ENCODE results near the gene HS6ST1. TPM values are rescaled to one million over a fixed set of nuclear protein-coding genes. Genes with fewer than 3 reads are reported as not detected.
"Not testable (repeated sequence)": the region's sequence is repeated elsewhere in the genome, so short reads cannot be mapped to it uniquely, and the experiment has no call there.

The HS6ST1 gene
- total RNA-seq, 1 donor from 2014 or later: 17.6 TPM

DNA sequence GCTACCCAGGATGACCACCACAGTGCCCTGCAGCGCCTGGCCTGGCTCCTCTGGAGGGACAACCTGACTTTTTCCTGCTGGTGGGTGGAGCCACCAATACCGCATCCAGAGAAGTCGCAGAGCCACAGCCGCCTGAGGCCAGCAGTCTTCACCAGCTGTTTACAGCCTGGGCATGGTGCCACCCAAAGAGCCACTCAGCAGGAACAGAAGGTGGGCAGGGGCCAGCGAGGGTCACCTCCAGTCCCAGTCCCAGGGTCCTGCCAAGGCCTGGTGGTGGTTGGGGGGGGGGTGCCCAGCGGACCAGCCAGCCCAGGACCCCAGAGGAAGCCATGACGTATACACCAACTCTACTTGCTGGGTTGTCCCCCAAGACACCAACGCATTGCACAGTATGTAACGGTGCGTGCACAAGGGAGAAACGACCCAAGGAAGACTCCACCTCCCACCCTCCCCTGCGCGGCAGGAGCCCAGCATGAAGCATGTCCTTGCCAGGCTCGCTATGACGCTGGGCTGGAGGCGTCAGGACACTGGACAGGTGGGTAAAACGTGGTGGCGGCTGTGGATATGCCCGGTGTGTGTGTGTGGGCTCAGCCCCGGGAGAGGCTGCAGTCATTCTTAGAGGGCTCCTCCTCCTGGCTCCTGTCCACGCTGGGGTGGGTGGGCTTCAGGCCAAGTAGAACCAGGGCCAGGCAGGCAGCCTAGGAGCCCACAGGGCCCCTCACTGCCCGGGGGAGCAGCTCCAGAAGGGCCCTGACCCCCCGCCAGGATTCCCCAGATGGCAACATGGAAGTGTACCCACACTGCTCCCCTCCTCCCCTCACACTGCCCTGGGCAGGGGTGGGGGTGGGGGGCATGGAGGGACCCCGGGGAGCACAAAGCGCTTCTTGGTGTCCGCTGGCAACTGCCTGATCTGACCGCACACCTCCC is 49.3 kb downstream of the HS6ST1 start:
- no peak for DNase-seq (ENCODE audit: low read depth)
- TF ChIP-seq, protein P1, sequence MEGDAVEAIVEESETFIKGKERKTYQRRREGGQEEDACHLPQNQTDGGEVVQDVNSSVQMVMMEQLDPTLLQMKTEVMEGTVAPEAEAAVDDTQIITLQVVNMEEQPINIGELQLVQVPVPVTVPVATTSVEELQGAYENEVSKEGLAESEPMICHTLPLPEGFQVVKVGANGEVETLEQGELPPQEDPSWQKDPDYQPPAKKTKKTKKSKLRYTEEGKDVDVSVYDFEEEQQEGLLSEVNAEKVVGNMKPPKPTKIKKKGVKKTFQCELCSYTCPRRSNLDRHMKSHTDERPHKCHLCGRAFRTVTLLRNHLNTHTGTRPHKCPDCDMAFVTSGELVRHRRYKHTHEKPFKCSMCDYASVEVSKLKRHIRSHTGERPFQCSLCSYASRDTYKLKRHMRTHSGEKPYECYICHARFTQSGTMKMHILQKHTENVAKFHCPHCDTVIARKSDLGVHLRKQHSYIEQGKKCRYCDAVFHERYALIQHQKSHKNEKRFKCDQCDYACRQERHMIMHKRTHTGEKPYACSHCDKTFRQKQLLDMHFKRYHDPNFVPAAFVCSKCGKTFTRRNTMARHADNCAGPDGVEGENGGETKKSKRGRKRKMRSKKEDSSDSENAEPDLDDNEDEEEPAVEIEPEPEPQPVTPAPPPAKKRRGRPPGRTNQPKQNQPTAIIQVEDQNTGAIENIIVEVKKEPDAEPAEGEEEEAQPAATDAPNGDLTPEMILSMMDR (conservative IDR thresholded peaks at IDR 0.05; ENCODE audit: low read depth, low read length): no peak
- H3K4me3 ChIP-seq (ENCODE audit: low read depth, low read length): no peak overlapping the region

DNA sequence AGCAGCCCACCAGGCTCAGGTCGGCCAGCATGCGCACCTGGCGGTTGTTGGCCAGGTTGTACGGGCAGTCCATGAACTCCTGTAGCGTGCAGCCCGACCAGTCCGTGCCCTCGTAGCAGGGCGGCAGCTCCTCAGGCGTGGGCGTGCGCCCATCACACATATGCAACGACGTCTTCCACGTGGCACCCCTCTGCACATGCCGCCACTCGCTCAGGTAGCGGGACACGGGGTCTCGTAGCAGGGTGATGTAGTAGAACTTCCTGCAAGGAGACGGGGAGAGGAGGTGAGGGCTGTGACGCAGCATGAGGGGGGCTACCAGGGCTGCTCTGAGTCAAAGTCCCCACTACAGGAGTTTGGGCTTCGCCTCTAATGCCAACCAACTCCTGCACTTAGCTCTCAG is 50.1 kb downstream of the HS6ST1 start:
- not testable (repeated sequence) for DNase-seq (ENCODE audit: low read depth); H3K4me3 ChIP-seq (ENCODE audit: low read depth, low read length)

DNA sequence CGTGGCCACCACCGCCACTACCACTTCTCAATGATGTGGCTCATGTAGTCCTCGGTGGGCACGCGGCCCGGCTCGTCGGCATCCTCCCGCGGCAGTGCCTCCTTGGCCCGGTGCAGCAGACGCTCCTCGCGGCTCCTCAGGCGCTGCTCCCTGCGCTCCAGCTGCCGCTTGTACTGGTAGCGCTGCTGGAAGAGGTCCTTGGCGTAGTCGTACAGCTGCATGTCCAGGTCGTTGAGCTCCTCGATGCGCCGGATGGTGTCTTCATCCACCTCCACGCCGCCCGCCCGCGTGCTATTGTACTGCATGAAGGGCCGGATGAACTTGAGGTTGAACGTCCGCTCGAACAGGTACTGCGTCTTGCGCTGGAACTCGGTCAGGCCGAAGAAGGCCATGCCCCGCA is 50.5 kb downstream of the HS6ST1 start:
- not testable (repeated sequence) for H3K4me3 ChIP-seq (ENCODE audit: low read depth, low read length); DNase-seq (ENCODE audit: low read depth)

DNA sequence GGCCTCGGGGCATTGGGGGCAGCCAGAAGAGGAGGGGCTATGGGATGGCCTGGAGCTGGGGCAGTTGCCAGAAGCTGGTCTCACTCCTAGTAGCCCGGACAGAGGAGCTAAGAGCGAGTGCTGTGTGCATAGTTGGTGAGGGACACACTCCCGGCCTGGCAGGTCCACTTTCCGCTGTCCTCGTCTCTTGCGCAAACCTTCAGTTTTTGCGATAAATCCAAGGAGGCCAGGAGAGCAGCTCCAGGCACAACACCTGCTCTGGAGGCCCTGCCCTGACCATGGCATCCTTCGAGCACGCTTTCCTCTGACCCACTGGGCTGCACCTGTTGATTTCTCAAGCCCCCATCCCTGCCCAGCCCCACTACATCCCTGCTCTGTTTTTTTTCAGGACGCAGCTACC is 51.0 kb downstream of the HS6ST1 start:
- not testable (repeated sequence) for DNase-seq (ENCODE audit: low read depth); H3K4me3 ChIP-seq (ENCODE audit: low read depth, low read length)

DNA sequence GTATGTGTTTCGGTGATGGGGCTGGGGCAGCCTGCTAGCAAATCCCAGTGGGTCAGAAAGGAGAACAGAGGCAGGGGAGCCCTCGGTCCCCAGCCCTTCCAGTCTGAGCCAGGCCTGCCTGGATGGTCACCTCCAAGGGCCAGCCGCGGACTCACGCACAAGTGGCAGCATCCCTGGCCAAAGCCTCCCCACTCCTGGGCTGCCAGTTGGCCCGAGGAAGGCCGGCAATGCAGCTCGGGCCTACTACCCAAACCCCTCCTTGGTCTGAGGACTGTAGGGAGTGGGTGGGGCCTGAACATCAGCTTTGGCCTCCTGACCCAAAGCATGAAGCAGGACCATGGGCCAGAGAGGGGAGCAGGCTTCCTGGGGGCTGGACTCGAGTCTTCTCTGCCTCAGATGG is 51.5 kb downstream of the HS6ST1 start:
- not testable (repeated sequence) for H3K4me3 ChIP-seq (ENCODE audit: low read depth, low read length); DNase-seq (ENCODE audit: low read depth)

DNA sequence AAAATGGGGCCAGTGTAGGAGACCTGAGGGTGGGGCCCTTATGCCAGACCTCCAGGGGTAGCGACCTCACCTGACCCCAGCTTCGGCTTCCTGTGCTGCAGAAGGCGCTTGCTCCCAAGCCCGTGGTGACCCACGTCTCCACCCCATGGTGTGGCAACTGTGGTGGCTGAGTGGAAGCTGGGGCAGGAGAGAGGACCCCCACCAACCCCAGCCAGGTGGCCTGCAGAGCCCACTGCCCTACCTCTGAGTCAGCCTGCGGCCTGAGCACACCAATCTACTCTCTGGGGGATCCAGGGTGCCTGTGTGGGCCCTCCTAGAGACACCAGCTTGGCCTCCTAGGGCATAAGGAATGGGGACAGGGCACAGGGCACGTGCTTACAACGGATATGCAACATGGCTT is 52.2 kb downstream of the HS6ST1 start:
- DNase-seq (ENCODE audit: low read depth); H3K4me3 ChIP-seq (ENCODE audit: low read depth, low read length): not testable (repeated sequence)

DNA sequence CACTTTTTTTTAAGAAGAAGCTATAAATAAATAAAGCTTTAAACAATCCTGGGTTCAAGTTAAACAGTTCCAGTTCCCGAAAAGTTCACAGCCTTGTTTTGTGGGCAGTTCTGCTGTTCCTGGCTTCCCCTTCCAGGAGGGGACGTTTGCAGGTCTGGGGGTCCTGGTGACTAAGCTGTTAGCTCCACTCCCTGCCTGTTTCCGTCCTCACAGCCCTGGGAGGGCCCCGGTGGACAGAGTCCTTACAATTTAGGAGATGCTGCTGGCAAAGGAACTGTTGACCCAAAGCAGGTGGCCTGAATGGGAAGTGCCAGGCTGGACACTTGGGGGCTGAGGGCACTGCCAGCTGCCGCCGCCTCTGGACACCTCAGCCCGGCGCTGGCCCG is 53.1 kb downstream of the HS6ST1 start:
- DNase-seq (ENCODE audit: low read depth); H3K4me3 ChIP-seq (ENCODE audit: low read depth, low read length): not testable (repeated sequence)

DNA sequence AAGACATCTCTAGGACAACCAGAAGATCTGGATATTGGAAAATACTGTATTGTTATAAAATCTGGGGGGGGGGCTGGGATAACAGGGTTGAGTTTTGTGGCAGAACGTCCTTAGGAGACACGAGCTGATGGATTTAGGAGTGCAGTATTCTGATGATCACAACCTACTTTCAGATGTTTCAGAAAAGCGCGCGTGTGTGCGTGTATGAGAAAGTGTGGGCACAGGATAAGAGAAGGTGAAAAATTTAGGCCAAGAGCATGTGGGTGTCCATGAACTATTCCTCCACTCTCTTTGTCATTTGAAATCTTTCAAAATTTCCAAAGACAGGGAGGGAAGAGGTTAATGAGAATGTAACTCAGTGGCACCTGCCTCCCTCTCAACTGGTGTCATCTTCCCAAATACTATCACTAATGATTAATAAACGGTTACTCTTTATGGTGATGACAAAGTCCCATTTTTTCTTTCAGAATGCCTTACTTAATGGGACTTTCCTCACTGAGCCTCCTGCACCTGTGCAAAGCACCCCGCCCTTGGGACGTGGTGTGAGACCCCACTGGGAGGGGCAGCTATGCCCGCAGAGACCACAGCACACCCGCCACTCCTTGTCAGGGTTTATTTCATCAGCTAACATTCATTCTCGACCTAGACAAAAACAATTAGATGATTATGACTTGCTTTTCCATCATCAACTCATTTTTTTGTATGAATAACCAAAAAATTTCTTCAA is 53.6 kb downstream of the HS6ST1 start:
- DNase-seq (ENCODE audit: low read depth): no peak
- no peak overlapping the region for H3K4me3 ChIP-seq (ENCODE audit: low read depth, low read length)
- TF ChIP-seq, protein P1 (conservative IDR thresholded peaks at IDR 0.05; ENCODE audit: low read depth, low read length): no peak

DNA sequence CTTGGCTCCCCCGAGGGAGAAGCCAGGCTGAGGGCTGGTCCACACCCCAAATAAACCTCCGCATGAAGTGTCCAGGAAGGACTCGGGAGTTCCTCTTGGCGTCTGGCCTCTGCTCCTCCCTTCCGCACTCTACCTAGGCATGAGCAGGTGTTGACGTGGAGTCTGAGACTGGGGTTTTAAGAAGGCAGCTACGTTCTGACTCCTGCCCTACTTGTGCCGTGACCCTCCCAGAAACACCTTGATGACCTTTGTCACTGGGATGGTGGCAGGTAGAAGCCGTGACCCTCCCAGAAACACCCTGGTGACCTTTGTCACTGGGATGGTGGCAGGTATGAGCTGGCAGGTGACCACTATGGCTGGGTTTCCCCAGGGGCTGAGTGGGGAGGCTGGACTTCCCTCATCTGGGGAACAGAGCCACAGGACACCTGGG is 54.8 kb downstream of the HS6ST1 start:
- H3K4me3 ChIP-seq (ENCODE audit: low read depth, low read length): no peak overlapping the region
- TF ChIP-seq, protein P1 (conservative IDR thresholded peaks at IDR 0.05; ENCODE audit: low read depth, low read length): no peak
- DNase-seq (ENCODE audit: low read depth): no peak
